ENCODE data around the gene DGKZ.

DGKZ gene

GRCh38 chr11:46307369-46307768 is 39.9 kb upstream of the DGKZ start:
- no peak overlapping the region for H3K27ac ChIP-seq (ENCODE audit: low read depth, low read length)
- H3K9ac ChIP-seq (ENCODE audit: low read depth, low read length): no peak overlapping the region
- no peaks in the 10 kb centered on the region for H3K9me3 ChIP-seq (ENCODE audit: control insufficient read depth, insufficient read depth, low read length)
- H3K4me1 ChIP-seq (ENCODE audit: control insufficient read depth, insufficient read depth, low read length): peaks cover 14% of the 10 kb centered on the region
- H3K27me3 ChIP-seq (ENCODE audit: control insufficient read depth, insufficient read depth, low read length): no peaks in the 10 kb centered on the region
- H3K4me3 ChIP-seq (ENCODE audit: low read depth, low read length): no peak overlapping the region
- H3K36me3 ChIP-seq (ENCODE audit: control insufficient read depth, insufficient read depth, low read length): no peaks in the 10 kb centered on the region

GRCh38 chr11:46307785-46308341 is 39.4 kb upstream of the DGKZ start:
- Histone ChIP-seq H3K36me3 (ENCODE audit: control insufficient read depth, insufficient read depth, low read length) (no peaks in the 10 kb centered on the region), H3K9me3 (ENCODE audit: control insufficient read depth, insufficient read depth, low read length) (no peaks in the 10 kb centered on the region), H3K4me3 (ENCODE audit: low read depth, low read length) (no peak overlapping the region), H3K4me1 (ENCODE audit: control insufficient read depth, insufficient read depth, low read length) (peaks cover 14% of the 10 kb centered on the region), H3K9ac (ENCODE audit: low read depth, low read length) (no peak overlapping the region), H3K27ac (ENCODE audit: low read depth, low read length) (no peak overlapping the region), H3K27me3 (ENCODE audit: control insufficient read depth, insufficient read depth, low read length) (no peaks in the 10 kb centered on the region)

GRCh38 chr11:46308631-46309419 is 38.4 kb upstream of the DGKZ start:
- Histone ChIP-seq H3K36me3 (ENCODE audit: control insufficient read depth, insufficient read depth, low read length) (no peaks in the 10 kb centered on the region), H3K9me3 (ENCODE audit: control insufficient read depth, insufficient read depth, low read length) (no peaks in the 10 kb centered on the region), H3K9ac (ENCODE audit: low read depth, low read length) (no peak overlapping the region), H3K4me3 (ENCODE audit: low read depth, low read length) (no peak overlapping the region), H3K27me3 (ENCODE audit: control insufficient read depth, insufficient read depth, low read length) (no peaks in the 10 kb centered on the region), H3K4me1 (ENCODE audit: control insufficient read depth, insufficient read depth, low read length) (peaks cover 14% of the 10 kb centered on the region), H3K27ac (ENCODE audit: low read depth, low read length) (no peak overlapping the region)

GRCh38 chr11:46309814-46310259 is 37.4 kb upstream of the DGKZ start:
- Histone ChIP-seq H3K4me1 (ENCODE audit: control insufficient read depth, insufficient read depth, low read length) (peaks cover 14% of the 10 kb centered on the region), H3K9me3 (ENCODE audit: control insufficient read depth, insufficient read depth, low read length) (no peaks in the 10 kb centered on the region), H3K36me3 (ENCODE audit: control insufficient read depth, insufficient read depth, low read length) (no peaks in the 10 kb centered on the region), H3K27me3 (ENCODE audit: control insufficient read depth, insufficient read depth, low read length) (no peaks in the 10 kb centered on the region), H3K4me3 (ENCODE audit: low read depth, low read length) (no peak overlapping the region), H3K27ac (ENCODE audit: low read depth, low read length) (no peak overlapping the region), H3K9ac (ENCODE audit: low read depth, low read length) (no peak overlapping the region)

GRCh38 chr11:46315033-46315738 is 32.1 kb upstream of the DGKZ start:
- H3K36me3 ChIP-seq (ENCODE audit: control insufficient read depth, insufficient read depth, low read length): peaks cover 5% of the 10 kb centered on the region
- H3K27me3 ChIP-seq (ENCODE audit: control insufficient read depth, insufficient read depth, low read length): no peaks in the 10 kb centered on the region
- H3K27ac ChIP-seq (ENCODE audit: low read depth, low read length): no peak overlapping the region
- no peak overlapping the region for H3K9ac ChIP-seq (ENCODE audit: low read depth, low read length)
- no peaks in the 10 kb centered on the region for H3K9me3 ChIP-seq (ENCODE audit: control insufficient read depth, insufficient read depth, low read length)
- H3K4me1 ChIP-seq (ENCODE audit: control insufficient read depth, insufficient read depth, low read length): no peaks in the 10 kb centered on the region
- H3K4me3 ChIP-seq (ENCODE audit: low read depth, low read length): no peak overlapping the region

GRCh38 chr11:46315783-46316563 is 31.3 kb upstream of the DGKZ start:
- H3K4me3 ChIP-seq (ENCODE audit: low read depth, low read length): no peak overlapping the region
- no peaks in the 10 kb centered on the region for H3K27me3 ChIP-seq (ENCODE audit: control insufficient read depth, insufficient read depth, low read length)
- no peak overlapping the region for H3K27ac ChIP-seq (ENCODE audit: low read depth, low read length)
- H3K36me3 ChIP-seq (ENCODE audit: control insufficient read depth, insufficient read depth, low read length): peaks cover 5% of the 10 kb centered on the region
- H3K9ac ChIP-seq (ENCODE audit: low read depth, low read length): no peak overlapping the region
- no peaks in the 10 kb centered on the region for H3K4me1 ChIP-seq (ENCODE audit: control insufficient read depth, insufficient read depth, low read length)
- no peaks in the 10 kb centered on the region for H3K9me3 ChIP-seq (ENCODE audit: control insufficient read depth, insufficient read depth, low read length)

GRCh38 chr11:46319074-46319453 is 28.2 kb upstream of the DGKZ start:
- H3K4me3 ChIP-seq (ENCODE audit: low read depth, low read length): no peak overlapping the region
- H3K9me3 ChIP-seq (ENCODE audit: control insufficient read depth, insufficient read depth, low read length): no peaks in the 10 kb centered on the region
- H3K36me3 ChIP-seq (ENCODE audit: control insufficient read depth, insufficient read depth, low read length): peaks cover 5% of the 10 kb centered on the region
- no peaks in the 10 kb centered on the region for H3K27me3 ChIP-seq (ENCODE audit: control insufficient read depth, insufficient read depth, low read length)
- H3K4me1 ChIP-seq (ENCODE audit: control insufficient read depth, insufficient read depth, low read length): no peaks in the 10 kb centered on the region
- no peak overlapping the region for H3K9ac ChIP-seq (ENCODE audit: low read depth, low read length)
- H3K27ac ChIP-seq (ENCODE audit: low read depth, low read length): no peak overlapping the region

- Histone ChIP-seq H3K4me3 (ENCODE audit: low read depth, low read length) (no peak overlapping the region), H3K27me3 (ENCODE audit: control insufficient read depth, insufficient read depth, low read length) (no peaks in the 10 kb centered on the region), H3K36me3 (ENCODE audit: control insufficient read depth, insufficient read depth, low read length) (peaks cover 5% of the 10 kb centered on the region), H3K9me3 (ENCODE audit: control insufficient read depth, insufficient read depth, low read length) (no peaks in the 10 kb centered on the region), H3K9ac (ENCODE audit: low read depth, low read length) (no peak overlapping the region), H3K4me1 (ENCODE audit: control insufficient read depth, insufficient read depth, low read length) (no peaks in the 10 kb centered on the region), H3K27ac (ENCODE audit: low read depth, low read length) (no peak overlapping the region)
Observed at GRCh38 chr11:46321757-46322156, 25.5 kb upstream of the DGKZ start.

GRCh38 chr11:46322759-46323158 is 24.5 kb upstream of the DGKZ start:
- no peak overlapping the region for H3K27ac ChIP-seq (ENCODE audit: low read depth, low read length)
- H3K4me1 ChIP-seq (ENCODE audit: control insufficient read depth, insufficient read depth, low read length): no peaks in the 10 kb centered on the region
- H3K36me3 ChIP-seq (ENCODE audit: control insufficient read depth, insufficient read depth, low read length): peaks cover 5% of the 10 kb centered on the region; the same call in 1 of the 2 replicates
- H3K9me3 ChIP-seq (ENCODE audit: control insufficient read depth, insufficient read depth, low read length): no peaks in the 10 kb centered on the region
- no peak overlapping the region for H3K4me3 ChIP-seq (ENCODE audit: low read depth, low read length)
- no peaks in the 10 kb centered on the region for H3K27me3 ChIP-seq (ENCODE audit: control insufficient read depth, insufficient read depth, low read length)
- H3K9ac ChIP-seq (ENCODE audit: low read depth, low read length): no peak overlapping the region

- Histone ChIP-seq H3K9ac (ENCODE audit: low read depth, low read length) (no peak overlapping the region), H3K4me3 (ENCODE audit: low read depth, low read length) (no peak overlapping the region), H3K27ac (ENCODE audit: low read depth, low read length) (no peak overlapping the region), H3K36me3 (ENCODE audit: control insufficient read depth, insufficient read depth, low read length) (no peaks in the 10 kb centered on the region), H3K27me3 (ENCODE audit: control insufficient read depth, insufficient read depth, low read length) (peaks cover 27% of the 10 kb centered on the region), H3K9me3 (ENCODE audit: control insufficient read depth, insufficient read depth, low read length) (no peaks in the 10 kb centered on the region), H3K4me1 (ENCODE audit: control insufficient read depth, insufficient read depth, low read length) (peaks cover 14% of the 10 kb centered on the region)
Observed at GRCh38 chr11:46326813-46327416, 20.3 kb upstream of the DGKZ start.
